GM21390 (cell line): ENCODE data around the gene NR1I3.
A peak's percentile ranks its signal among the peaks of the same experiment; 100 is the strongest.
"Not testable (repeated sequence)": the region's sequence is repeated elsewhere in the genome, so short reads cannot be mapped to it uniquely, and the experiment has no call there.

Experiments
- ATAC-seq: cut with Tn5 transposase; IDR thresholded peaks from one replicate; pipeline ENCODE4 v1.9.1; 2021; ENCODE audit not compliant: unreplicated experiment

Gene NR1I3

GRCh38 chr1:161251579-161251978, 13.6 kb upstream of the NR1I3 start:
- ATAC-seq, result no peak

DNA sequence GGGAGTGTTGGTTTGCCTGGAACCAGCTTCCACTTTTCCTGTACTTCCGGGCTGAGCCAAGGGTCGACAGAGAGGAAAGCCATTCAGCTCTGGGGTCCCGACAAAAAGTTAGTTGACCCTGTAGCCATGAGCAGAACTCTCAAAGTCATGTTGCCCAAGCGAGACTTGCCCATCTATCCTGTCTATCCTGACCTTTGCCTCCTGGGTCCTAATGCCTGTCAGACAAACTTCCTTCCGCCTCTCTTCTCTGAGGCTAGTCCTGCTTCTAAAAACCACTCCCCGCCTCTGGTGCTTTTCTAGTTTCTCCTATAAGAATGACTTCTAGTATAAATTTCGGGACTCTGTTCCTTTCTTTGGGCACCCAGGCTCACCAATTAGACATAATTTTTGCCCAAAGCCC, 12.8 kb upstream of the NR1I3 start:
- ATAC-seq, result no peak

DNA sequence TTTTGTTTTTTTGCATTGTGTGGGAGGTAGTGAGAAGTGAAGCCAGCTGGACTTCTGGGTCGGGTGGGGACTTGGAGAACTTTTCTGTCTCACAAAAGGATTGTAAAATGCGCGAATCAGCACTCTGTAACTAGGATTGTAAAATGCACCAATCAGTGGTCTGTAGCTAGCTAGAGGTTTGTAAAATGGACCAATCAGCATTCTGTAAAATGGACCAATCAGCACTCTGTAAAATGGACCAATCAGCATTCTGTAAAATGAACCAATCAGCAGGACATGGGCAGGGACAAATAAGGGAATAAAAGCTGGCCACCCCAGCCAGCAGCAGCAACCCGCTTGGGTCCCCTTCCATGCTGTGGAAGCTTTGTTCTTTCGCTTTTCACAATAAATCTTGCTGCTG, 12.1 kb upstream of the NR1I3 start:
- ATAC-seq, result not testable (repeated sequence)

GRCh38 chr1:161244888-161245287, 6.9 kb upstream of the NR1I3 start:
- ATAC-seq, result no peak

DNA sequence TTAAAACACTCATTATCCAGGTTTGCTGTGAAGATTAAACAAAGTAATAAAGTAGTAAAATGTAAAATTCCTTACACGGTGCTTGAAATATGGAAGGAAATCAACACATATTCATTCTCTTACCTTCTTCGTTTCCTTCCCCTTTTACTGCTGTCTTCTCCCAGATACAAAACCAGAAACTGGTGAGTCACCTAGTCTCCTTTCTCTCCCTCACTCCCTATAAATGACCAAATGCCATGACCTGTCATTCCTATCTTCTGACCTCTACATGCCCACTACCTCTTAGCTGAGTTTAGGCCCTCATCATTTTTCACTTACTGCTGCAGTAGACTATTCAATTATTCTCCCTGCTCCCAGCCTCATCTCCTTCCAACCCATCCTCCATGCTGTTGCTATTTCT, 4.3 kb upstream of the NR1I3 start:
- ATAC-seq, result no peak

DNA sequence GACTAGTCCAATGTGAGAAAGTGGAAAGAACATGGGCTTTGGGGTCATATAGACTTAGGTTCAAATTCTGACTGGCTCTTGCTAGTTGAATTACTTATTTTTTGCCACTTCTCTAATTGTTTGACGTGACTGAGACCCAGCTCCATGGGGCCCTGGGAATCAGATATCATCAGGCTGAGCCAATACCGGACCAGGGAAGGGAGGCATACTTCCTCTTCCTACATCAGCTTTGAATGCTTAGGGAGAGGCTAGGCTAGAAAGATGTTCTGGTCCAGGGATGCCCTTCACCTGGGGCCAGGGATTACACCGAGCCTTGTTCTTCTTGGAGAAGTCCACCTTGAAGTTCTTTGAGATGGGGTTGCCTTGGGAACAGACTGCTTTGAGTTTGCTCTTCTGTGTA, 3.7 kb upstream of the NR1I3 start:
- no peak for ATAC-seq

GRCh38 chr1:161235957-161236775, 1.8 kb downstream of the NR1I3 start:
- ATAC-seq, result no peak

DNA sequence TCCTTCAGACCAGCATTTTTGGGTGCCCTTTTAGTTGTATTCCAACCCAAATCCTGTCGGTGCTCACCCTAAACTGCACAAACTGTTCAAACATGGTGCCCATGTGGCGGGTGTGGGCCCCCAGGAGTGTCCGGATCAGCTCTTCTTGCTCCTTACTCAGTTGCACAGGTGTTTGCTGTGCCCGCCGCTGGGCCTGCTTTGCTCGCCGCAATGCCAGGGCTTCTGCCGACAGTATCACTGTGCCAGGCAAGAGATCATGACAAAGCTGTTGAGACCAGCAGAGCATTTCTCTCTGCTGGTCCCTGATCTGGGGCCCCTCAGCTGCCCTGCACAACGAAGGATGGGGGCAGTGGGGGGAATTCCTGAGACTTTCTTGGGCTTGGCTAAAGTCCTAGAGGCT, 4.9 kb downstream of the NR1I3 start:
- ATAC-seq, result no peak

DNA sequence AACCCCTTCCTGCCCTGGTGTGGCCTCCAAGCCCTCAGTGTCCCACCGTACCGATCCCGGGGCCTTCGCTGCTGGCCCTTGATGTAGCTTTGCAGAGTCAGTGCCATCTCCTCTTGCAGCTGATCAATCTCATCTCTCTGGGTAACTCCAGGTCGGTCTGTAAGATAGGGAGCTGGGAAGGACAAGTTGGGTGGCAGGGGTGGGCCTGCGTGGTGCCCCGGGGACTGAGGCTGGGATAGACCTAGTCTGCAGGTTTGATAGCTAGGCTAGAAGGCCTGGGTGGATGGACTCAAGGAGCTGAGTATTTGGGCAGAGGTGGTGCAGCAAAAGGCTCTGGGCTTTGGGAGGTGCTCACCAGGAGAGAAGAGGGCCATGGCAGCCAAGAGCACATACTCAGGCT, 7.2 kb downstream of the NR1I3 start:
- no peak for ATAC-seq

- no peak for ATAC-seq
Measured at GRCh38 chr1:161229896-161230295, 8.1 kb downstream of the NR1I3 start.

GRCh38 chr1:161228032-161228431, 10.0 kb downstream of the NR1I3 start:
- ATAC-seq, result no peak

- peak; percentile 45 for ATAC-seq
Measured at GRCh38 chr1:161227196-161227871, 10.7 kb downstream of the NR1I3 start.

DNA sequence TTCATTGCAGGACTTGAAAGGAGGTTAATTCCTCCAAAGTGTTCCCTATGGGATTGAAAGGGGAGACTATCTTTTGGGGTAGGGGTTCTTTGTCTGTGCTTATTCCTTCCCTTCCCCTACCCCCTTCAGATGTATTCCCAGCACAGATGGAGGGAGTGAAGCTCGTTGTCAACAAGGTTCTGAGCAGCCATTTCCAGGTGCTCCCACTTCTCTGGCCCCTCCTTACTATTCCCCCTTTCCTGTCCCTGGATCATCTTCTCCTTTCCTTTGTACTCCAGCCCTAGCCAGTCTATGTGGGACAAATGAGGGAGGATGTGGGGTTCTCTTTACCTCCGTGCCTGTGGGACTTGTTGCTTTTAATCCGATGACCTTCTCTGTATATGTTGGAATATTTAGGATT, 11.2 kb downstream of the NR1I3 start:
- ATAC-seq, result no peak

GRCh38 chr1:161226320-161226711, 11.7 kb downstream of the NR1I3 start:
- ATAC-seq, result no peak

DNA sequence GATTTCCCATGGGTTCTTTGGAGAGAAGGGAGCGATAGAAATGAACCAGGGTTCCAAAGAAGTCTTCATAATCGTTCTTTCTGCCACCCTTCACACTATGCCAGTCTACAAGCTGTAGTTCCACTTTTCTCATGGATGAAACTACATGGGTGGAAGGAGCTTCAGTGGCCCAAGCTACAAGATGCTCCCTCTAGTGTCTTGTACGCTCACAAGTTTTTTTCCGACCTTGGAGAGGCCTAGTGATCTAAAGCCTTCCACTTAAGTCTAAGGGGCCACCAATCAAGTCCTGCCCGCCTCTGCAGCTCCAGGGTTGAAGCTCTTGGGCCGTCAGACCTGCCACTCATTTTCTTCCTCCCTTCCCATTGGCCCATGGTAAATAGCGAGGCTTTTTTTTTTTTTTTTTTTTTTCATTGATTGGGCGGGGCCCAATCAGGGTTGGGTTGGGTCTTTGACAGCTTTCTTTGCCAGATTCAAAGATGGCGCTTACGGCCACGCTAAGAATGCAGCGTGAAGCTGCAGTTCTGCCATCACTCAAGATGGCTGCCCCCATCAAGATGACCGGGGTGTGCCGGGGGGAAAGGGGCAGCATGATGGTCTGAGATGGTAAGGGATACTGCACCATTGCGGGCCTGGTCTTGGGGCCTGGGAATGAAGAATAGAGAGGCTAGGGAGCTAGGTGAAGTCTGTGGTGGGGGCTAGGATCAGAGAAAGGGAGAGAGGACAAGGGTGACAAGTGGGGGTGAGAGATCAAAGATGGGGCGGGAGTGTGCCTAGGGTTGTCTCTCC, 12.3 kb downstream of the NR1I3 start, which contains the start of gene TOMM40L:
Gene TOMM40L (plus strand): TSS at position 527 of the 786 bp plus-strand sequence. CDS start 430 bp downstream, outside the sequence.
- ATAC-seq, result peak; percentile 92

DNA sequence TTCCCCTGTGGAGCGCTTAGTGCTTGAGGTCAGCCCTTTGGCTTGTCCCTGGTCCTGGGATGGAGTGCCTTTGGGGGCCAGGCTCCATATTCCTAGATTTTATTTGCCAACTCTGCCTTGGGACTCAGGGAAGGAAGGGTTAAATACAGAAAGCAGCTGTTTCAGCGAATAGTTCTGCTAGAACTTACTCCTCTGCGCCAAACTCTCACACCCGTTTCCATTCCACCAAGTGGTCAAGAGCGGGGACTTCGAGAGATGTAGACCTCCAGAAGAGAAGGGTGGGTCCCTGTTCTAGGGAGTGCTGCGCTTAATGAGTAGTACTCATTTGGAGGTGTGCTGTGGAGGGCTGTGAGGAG, 12.8 kb downstream of the NR1I3 start:
- no peak for ATAC-seq

DNA sequence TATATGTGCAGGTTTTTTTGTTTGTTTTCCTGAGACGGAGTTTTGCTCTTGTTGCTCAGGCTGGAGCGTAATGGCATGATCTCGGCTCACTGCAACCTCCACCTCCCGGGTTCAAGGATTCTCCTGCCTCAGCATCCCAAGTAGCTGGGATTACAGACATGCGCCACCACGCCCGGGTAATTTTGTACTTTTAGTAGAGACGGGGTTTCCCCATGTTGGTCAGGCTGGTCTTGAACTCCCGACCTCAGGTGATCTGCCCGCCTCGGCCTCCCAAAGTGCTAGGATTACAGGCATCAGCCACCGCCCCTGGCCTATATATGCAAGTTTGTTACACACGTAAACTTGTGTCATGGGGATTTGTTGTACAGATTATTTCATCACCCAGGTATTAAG, 13.3 kb downstream of the NR1I3 start:
- ATAC-seq, result not testable (repeated sequence)

- ATAC-seq, result no peak
Measured at GRCh38 chr1:161223805-161224694, 14.0 kb downstream of the NR1I3 start.

DNA sequence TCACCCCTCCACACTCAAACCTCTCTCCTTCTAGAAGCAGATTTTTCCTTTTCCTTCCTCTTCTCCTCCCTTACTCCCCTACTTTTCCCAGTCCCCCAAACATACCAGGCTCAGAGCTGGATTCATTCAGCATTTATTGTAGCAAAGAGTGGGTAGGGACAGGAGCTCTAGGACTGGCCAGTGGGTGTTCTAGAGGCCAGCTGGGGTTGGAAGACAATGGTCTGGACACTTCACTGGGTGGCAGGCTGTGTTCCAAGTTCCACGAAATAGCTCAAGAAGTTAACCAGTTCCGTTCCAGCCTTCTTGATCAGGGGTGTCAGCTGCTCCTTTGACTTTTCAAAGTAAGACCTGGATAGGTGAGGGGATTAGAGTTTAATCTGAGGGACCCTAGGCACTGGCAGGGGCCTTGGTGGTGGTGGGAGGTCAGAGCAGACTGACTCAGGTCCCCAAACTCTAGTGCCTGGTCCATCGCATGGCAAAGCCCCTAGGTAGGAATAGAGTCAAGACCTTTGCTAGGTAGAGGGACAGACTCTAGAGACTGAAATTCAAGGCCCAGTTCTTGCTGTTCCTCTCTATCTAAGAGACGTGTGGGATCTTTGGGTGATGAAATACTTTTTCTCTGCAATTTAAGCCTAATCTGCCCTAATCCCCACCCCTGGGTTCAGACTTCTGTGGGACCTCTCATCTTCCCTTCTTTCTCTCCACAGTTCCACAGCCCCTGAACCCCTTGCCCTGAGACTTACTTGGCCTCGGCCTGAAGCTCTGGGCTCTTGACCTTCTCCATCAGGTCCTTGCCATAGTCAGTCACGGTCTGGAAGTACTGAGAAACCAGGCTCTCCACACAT, 15.6 kb downstream of the NR1I3 start:
- ATAC-seq, result no peak

- no peak for ATAC-seq
Measured at GRCh38 chr1:161220002-161220401, 18.0 kb downstream of the NR1I3 start.
